ENCODE measurements around the gene TATDN2. TPM values are rescaled to one million over a fixed set of nuclear protein-coding genes. Genes with fewer than 3 reads are reported as not detected.

Gene TATDN2
- total and polyA plus RNA-seq, 9 of the 15 experiments (the other 6 are each of a cell fraction or from before 2014, with no cell fraction given) = 5.2 to 44.7 (median 25.8) TPM

- TF ChIP-seq GTF2A2 (tag; IDR thresholded peaks at IDR 0.05) = no peak
- TF ChIP-seq PKNOX1 (IDR thresholded peaks at IDR 0.05) = no peak
- TF ChIP-seq PHB2 (IDR thresholded peaks at IDR 0.05; ENCODE audit: low read depth) = no peak
- no peak for TF ChIP-seq NCOA1 (IDR thresholded peaks at IDR 0.05; ENCODE audit: low read depth)
- 0 out of 2 replicates have a peak, but pooled peaks have one; percentile 22 for TF ChIP-seq ZBTB2 (IDR thresholded peaks at IDR 0.05)
- 0 out of 4 replicates have a peak, but pooled peaks of 1 of the 2 experiments have one; percentile 27 for TF ChIP-seq MLLT1 (IDR thresholded peaks at IDR 0.05)
- 0 out of 2 replicates have a peak, but pooled peaks have one; percentile 2 for TF ChIP-seq E2F5 (CRISPR knock-in tag; IDR thresholded peaks at IDR 0.05)
- peak; percentile 16; the same call in 1 of the 2 replicates for TF ChIP-seq ZNF398 (CRISPR knock-in tag; IDR thresholded peaks at IDR 0.05)
- TF ChIP-seq ZNF830 (CRISPR knock-in tag; IDR thresholded peaks at IDR 0.05) = no peak
- TF ChIP-seq STAT5B (CRISPR knock-in tag; IDR thresholded peaks at IDR 0.05) = no peak
- no peak for TF ChIP-seq ARID3A (IDR thresholded peaks at IDR 0.05; ENCODE audit: borderline replicate concordance, low read depth, low read length)
- TF ChIP-seq ZNF696 (CRISPR knock-in tag; conservative IDR thresholded peaks at IDR 0.05) = no peak
- TF ChIP-seq AFF4 (CRISPR knock-in tag; IDR thresholded peaks at IDR 0.05) = no peak
- peak; percentile 57; the same call in 1 of the 2 replicates for TF ChIP-seq MECOM (CRISPR knock-in tag; IDR thresholded peaks at IDR 0.05)
- TF ChIP-seq BCOR (IDR thresholded peaks at IDR 0.05) = peak; percentile 95
- TF ChIP-seq SMARCA5 (IDR thresholded peaks at IDR 0.05) = peak; percentile 41; the same call in 1 of the 2 replicates
Observed at GRCh38 chr3:10247679-10248183, 528 bp upstream of the TATDN2 start (continued).

Measured in K562 (cell line).